HCT116 (cell line): ENCODE measurements around the gene ANKRD34C. TPM values are rescaled to one million over a fixed set of nuclear protein-coding genes. Genes with fewer than 3 reads are reported as not detected.

ENCODE experiments used
- ATAC-seq: fragments of 200-7000 bp; cut with Tn5 transposase; 2 replicates; pipeline ENCODE4 v1.9.1; 2020; ENCODE audit warnings: mild to moderate bottlenecking, moderate library complexity
- BruUV-seq: library from RNA; stranded (reverse); fragments of 400-500 nt; replicated peaks from 2 replicates; lab custom pipeline; 2021; lab: Mats Ljungman, UMichigan
- CTCF ChIA-PET: fragments of 300-600 bp; sonication (Branson Sonifier 250); formaldehyde crosslinking; loops from one replicate; lab custom pipeline; 2021; ENCODE audit warnings: antibody characterized with exemption; lab: Charles Lee
- POLR2A ChIA-PET: fragments of 300-600, 350-600 bp; sonication (Branson Sonifier 250); formaldehyde crosslinking; loops from one replicate; lab custom pipeline; 2021; ENCODE audit warnings: antibody characterized with exemption; lab: Charles Lee
- RAD21 ChIA-PET, 2 experiments: fragments of 300-600 bp; sonication (Branson Sonifier 250); formaldehyde crosslinking; loops; one replicate each; lab custom pipeline; 2023; ENCODE audit warnings: low total read pairs in 2 of 2; ENCODE audit not compliant: uncharacterized antibody in 2 of 2, unreplicated experiment in 2 of 2, low non-redundant PET in 1 of 2; lab: Charles Lee
- DNase-seq: peaks from one replicate; pipeline ENCODE4 v3.0.0-alpha.2; 2010; ENCODE audit warnings: low read depth, low spot score
- H2AFZ ChIP-seq: fragments of 200-600 bp; shearing (Covaris generic), sonication (generic); 2 replicates; pipeline ENCODE4 v1.6.1; 2017; ENCODE audit warnings: low read depth, mixed run types, mixed read lengths, antibody characterized with exemption, low read length; ENCODE audit not compliant: poor library complexity, severe bottlenecking
- H3K27ac ChIP-seq: 2 replicates; pipeline ENCODE4 v1.5.1; 2012; ENCODE audit warnings: low read depth, low read length
- H3K27me3 ChIP-seq: fragments of 200-600 bp; sonication (generic); 2 replicates; pipeline ENCODE4 v1.6.1; 2016; ENCODE audit warnings: mixed run types, low read length, mixed read lengths; ENCODE audit not compliant: insufficient read depth
- H3K36me3 ChIP-seq, 2 experiments: fragments of 200-500 bp in 1 of 2; fragments of 200-600 bp in 1 of 2; sonication (Bioruptor generic) in 1 of 2; sonication (generic) in 1 of 2; 2 replicates each; pipeline versions ENCODE4 v1.5.1 to v1.6.1; 2014 to 2016; ENCODE audit warnings: low read length in 2 of 2, inconsistent platforms in 1 of 2, mixed read lengths in 1 of 2, mixed run types in 1 of 2; ENCODE audit not compliant: insufficient read depth in 2 of 2, control insufficient read depth in 1 of 2
- H3K4me1 ChIP-seq, 2 experiments: fragments of 200-600 bp in 1 of 2; sonication (generic) in 1 of 2; 2 replicates each; pipeline versions ENCODE4 v1.5.1 to v1.6.1; 2012 to 2017; ENCODE audit warnings: low read length in 2 of 2, inconsistent platforms in 1 of 2, mild to moderate bottlenecking in 1 of 2, mixed read lengths in 1 of 2, mixed run types in 1 of 2, moderate library complexity in 1 of 2; ENCODE audit not compliant: insufficient read depth in 2 of 2, control insufficient read depth in 1 of 2
- H3K4me2 ChIP-seq: fragments of 200-600 bp; sonication (generic); 2 replicates; pipeline ENCODE4 v1.6.1; 2017; ENCODE audit warnings: mixed run types, low read length, mixed read lengths
- H3K4me3 ChIP-seq, 2 experiments: fragments of 200-600 bp in 1 of 2; sonication (generic) in 1 of 2; replicated peaks in 1 of 2; 2 replicates each; pipeline ENCODE4 v1.5.1; 2011 to 2016; ENCODE audit warnings: low read length in 2 of 2, control low read depth in 1 of 2, low read depth in 1 of 2, mild to moderate bottlenecking in 1 of 2, mixed read lengths in 1 of 2, mixed run types in 1 of 2
- H3K79me2 ChIP-seq: fragments of 200-600 bp; sonication (generic); 2 replicates; pipeline ENCODE4 v1.6.1; 2017; ENCODE audit warnings: mild to moderate bottlenecking, mixed run types, low read length, moderate library complexity, mixed read lengths; ENCODE audit not compliant: insufficient read depth
- H3K9ac ChIP-seq: fragments of 200-600 bp; sonication (generic); 2 replicates; pipeline ENCODE4 v1.6.1; 2016; ENCODE audit warnings: low read length, mixed read lengths
- H3K9me2 ChIP-seq: fragments of 200-600 bp; sonication (generic), shearing (Covaris generic); 2 replicates; pipeline ENCODE4 v1.6.1; 2017; ENCODE audit warnings: mixed run types, mild to moderate bottlenecking, moderate library complexity; ENCODE audit not compliant: insufficient read depth
- H3K9me3 ChIP-seq, 2 experiments: fragments of 200-500 bp in 1 of 2; fragments of 200-600 bp in 1 of 2; sonication (Bioruptor generic) in 1 of 2; sonication (generic) in 1 of 2; 2 replicates each; pipeline ENCODE4 v1.6.1; 2014 to 2017; ENCODE audit warnings: low read length in 2 of 2, mixed read lengths in 2 of 2, inconsistent platforms in 1 of 2, low read depth in 1 of 2, mild to moderate bottlenecking in 1 of 2, mixed run types in 1 of 2, moderate library complexity in 1 of 2; ENCODE audit not compliant: control insufficient read depth in 1 of 2, insufficient read depth in 1 of 2
- H4K20me1 ChIP-seq: fragments of 200-600 bp; sonication (generic), shearing (Covaris generic); 2 replicates; pipeline ENCODE4 v1.6.1; 2017; ENCODE audit warnings: mixed run types, mild to moderate bottlenecking, moderate library complexity; ENCODE audit not compliant: insufficient read depth
- JUND ChIP-seq: IDR thresholded peaks from 2 replicates; pipeline ENCODE4 v1.6.1; 2012
- SP1 ChIP-seq: IDR thresholded peaks from 2 replicates; pipeline ENCODE4 v1.6.1; 2012; ENCODE audit warnings: low read depth
- intact Hi-C: fragments of 100-400 bp; cut with micrococcal nuclease; formaldehyde crosslinking; loops from 2 replicates; pipeline ENCODE4 v1.10.0; 2022
- total RNA-seq: library from RNA; stranded (reverse); gene quantifications from one replicate; pipeline ENCODE4 v1.2.1, GENCODE V29; 2021; ENCODE audit not compliant: unreplicated experiment
- TF ChIP-seq, protein P1 (sequence below): IDR thresholded peaks from 2 replicates; pipeline ENCODE4 v1.6.1; 2012; ENCODE audit warnings: low read depth
- TF ChIP-seq, protein P2 (sequence below), 3 experiments: fragments of 200-600 bp in 1 of 3; sonication (generic) in 1 of 3; IDR thresholded peaks in 2 of 3; conservative IDR thresholded peaks in 1 of 3; 2 replicates each; pipeline ENCODE4 v1.5.1; 2012 to 2017; ENCODE audit warnings: low read depth in 2 of 3, low read length in 2 of 3, antibody characterized with exemption in 1 of 3, borderline replicate concordance in 1 of 3, control low read depth in 1 of 3, mild to moderate bottlenecking in 1 of 3, mixed read lengths in 1 of 3, mixed run types in 1 of 3, moderate library complexity in 1 of 3; ENCODE audit not compliant: insufficient read depth in 1 of 3

ANKRD34C gene
- total RNA-seq, 1 experiment from 2014 or later: not detected

- H3K27me3 ChIP-seq: peaks cover 8% of the 10 kb centered on the region; the same call in 1 of the 2 replicates
- DNase-seq: no peak
- no peaks in the 10 kb centered on the region for H3K9me2 ChIP-seq
- H3K4me2 ChIP-seq: no peak overlapping the region
- no peak for TF ChIP-seq SP1
- TF ChIP-seq, protein P1, sequence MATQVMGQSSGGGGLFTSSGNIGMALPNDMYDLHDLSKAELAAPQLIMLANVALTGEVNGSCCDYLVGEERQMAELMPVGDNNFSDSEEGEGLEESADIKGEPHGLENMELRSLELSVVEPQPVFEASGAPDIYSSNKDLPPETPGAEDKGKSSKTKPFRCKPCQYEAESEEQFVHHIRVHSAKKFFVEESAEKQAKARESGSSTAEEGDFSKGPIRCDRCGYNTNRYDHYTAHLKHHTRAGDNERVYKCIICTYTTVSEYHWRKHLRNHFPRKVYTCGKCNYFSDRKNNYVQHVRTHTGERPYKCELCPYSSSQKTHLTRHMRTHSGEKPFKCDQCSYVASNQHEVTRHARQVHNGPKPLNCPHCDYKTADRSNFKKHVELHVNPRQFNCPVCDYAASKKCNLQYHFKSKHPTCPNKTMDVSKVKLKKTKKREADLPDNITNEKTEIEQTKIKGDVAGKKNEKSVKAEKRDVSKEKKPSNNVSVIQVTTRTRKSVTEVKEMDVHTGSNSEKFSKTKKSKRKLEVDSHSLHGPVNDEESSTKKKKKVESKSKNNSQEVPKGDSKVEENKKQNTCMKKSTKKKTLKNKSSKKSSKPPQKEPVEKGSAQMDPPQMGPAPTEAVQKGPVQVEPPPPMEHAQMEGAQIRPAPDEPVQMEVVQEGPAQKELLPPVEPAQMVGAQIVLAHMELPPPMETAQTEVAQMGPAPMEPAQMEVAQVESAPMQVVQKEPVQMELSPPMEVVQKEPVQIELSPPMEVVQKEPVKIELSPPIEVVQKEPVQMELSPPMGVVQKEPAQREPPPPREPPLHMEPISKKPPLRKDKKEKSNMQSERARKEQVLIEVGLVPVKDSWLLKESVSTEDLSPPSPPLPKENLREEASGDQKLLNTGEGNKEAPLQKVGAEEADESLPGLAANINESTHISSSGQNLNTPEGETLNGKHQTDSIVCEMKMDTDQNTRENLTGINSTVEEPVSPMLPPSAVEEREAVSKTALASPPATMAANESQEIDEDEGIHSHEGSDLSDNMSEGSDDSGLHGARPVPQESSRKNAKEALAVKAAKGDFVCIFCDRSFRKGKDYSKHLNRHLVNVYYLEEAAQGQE: 0 out of 2 replicates have a peak, but pooled peaks have one; percentile 7
- no peak overlapping the region for H3K9ac ChIP-seq
- no TSS peak for BruUV-seq
- RAD21 ChIA-PET: no interaction called here
- no peaks in the 10 kb centered on the region for H3K36me3 ChIP-seq
- H3K4me1 ChIP-seq: peaks cover 0 to 9% of the 10 kb centered on the region in 2 experiments; a peak in 2 of 4 replicates
- CTCF ChIA-PET: no interaction called here
- no peak overlapping the region for H2AFZ ChIP-seq
- no peaks in the 10 kb centered on the region for H3K79me2 ChIP-seq
- no peak for ATAC-seq
- no peaks in the 10 kb centered on the region for H4K20me1 ChIP-seq
- no peak overlapping the region for H3K4me3 ChIP-seq
- intact Hi-C loops: no loop called here
- POLR2A ChIA-PET: no interaction called here
- no peaks in the 10 kb centered on the region for H3K9me3 ChIP-seq
- H3K27ac ChIP-seq: no peak overlapping the region
These were observed 11.6 kb downstream of the ANKRD34C start for GRCh38 chr15:79294075-79294474.

GRCh38 chr15:79296583-79296982 lies 14.1 kb downstream of the ANKRD34C start:
- TF ChIP-seq, protein P2, sequence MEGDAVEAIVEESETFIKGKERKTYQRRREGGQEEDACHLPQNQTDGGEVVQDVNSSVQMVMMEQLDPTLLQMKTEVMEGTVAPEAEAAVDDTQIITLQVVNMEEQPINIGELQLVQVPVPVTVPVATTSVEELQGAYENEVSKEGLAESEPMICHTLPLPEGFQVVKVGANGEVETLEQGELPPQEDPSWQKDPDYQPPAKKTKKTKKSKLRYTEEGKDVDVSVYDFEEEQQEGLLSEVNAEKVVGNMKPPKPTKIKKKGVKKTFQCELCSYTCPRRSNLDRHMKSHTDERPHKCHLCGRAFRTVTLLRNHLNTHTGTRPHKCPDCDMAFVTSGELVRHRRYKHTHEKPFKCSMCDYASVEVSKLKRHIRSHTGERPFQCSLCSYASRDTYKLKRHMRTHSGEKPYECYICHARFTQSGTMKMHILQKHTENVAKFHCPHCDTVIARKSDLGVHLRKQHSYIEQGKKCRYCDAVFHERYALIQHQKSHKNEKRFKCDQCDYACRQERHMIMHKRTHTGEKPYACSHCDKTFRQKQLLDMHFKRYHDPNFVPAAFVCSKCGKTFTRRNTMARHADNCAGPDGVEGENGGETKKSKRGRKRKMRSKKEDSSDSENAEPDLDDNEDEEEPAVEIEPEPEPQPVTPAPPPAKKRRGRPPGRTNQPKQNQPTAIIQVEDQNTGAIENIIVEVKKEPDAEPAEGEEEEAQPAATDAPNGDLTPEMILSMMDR (IDR thresholded peaks at IDR 0.05 in 2 of 3, conservative IDR thresholded peaks at IDR 0.05 in 1 of 3; ENCODE audit: borderline replicate concordance in 1 of 3, insufficient read depth in 1 of 3, low read depth in 2 of 3, low read length in 2 of 3): peak in 2 of 3 experiments; percentile 40 to 60; a peak in 4 of 6 replicates
- no peak for TF ChIP-seq JUND
- H3K9ac ChIP-seq: no peak overlapping the region
- H2AFZ ChIP-seq: peak overlapping the region; percentile 69
- H3K4me3 ChIP-seq: no peak overlapping the region
- ATAC-seq: peak; percentile 90
- no peaks in the 10 kb centered on the region for H4K20me1 ChIP-seq
- H3K9me3 ChIP-seq: no peaks in the 10 kb centered on the region
- H3K79me2 ChIP-seq: no peaks in the 10 kb centered on the region
- intact Hi-C loops: no loop called here
- H3K4me1 ChIP-seq: no peaks in the 10 kb centered on the region
- peak; percentile 13 for DNase-seq
- no peak overlapping the region for H3K4me2 ChIP-seq
- no TSS peak for BruUV-seq
- RAD21 ChIA-PET: no interaction called here
- no peaks in the 10 kb centered on the region for H3K9me2 ChIP-seq
- no peaks in the 10 kb centered on the region for H3K36me3 ChIP-seq
- peaks cover 20% of the 10 kb centered on the region; the same call in 1 of the 2 replicates for H3K27me3 ChIP-seq
- POLR2A ChIA-PET: interaction anchor here (1.3 kb wide), 1 partner anchor 14 kb away, joined by 3 read pairs; the partner anchor contains the start of gene TMED3
- H3K27ac ChIP-seq: no peak overlapping the region
- CTCF ChIA-PET: interaction anchor here (1.3 kb wide), 1 partner anchor 112 kb away, joined by 3 read pairs; no protein-coding TSS in a partner anchor
